ENCODE data around the gene SMYD3. TPM values are rescaled to one million over a fixed set of nuclear protein-coding genes. Genes with fewer than 3 reads are reported as not detected.

Gene SMYD3
- total RNA-seq, 1 experiment from 2014 or later = 25.5 TPM

GRCh38 chr1:246338098-246338497 is 169.0 kb downstream of the SMYD3 start:
- no peak overlapping the region for H3K4me2 ChIP-seq (ENCODE audit: insufficient read depth, insufficient read length, low read length)
- H2BK5ac ChIP-seq (ENCODE audit: insufficient read length, low read length) = no peak overlapping the region
- H3K79me1 ChIP-seq (ENCODE audit: insufficient read depth, low read depth, low read length, poor library complexity, severe bottlenecking) = no peaks in the 10 kb centered on the region
- H3K23ac ChIP-seq (ENCODE audit: insufficient read length, low read depth, low read length) = no peak overlapping the region
- H2BK12ac ChIP-seq (ENCODE audit: insufficient read length, low read depth, low read length) = no peak overlapping the region
- no peak overlapping the region for H2BK120ac ChIP-seq (ENCODE audit: low read depth, low read length, poor library complexity, severe bottlenecking)
- no peaks in the 10 kb centered on the region for H3K27me3 Mint-ChIP-seq (ENCODE audit: low read depth)
- H4K91ac ChIP-seq (ENCODE audit: insufficient read length, low read depth, low read length) = no peak overlapping the region
- no peaks in the 10 kb centered on the region for H3K4me1 ChIP-seq (ENCODE audit: insufficient read depth, low read length)
- WGBS (ENCODE audit: extremely low coverage, insufficient read length, low lambda C conversion rate) = no CpG with 5 or more reads among the region's 4 CpGs
- H3K4me1 Mint-ChIP-seq = 0 out of 4 replicates have a peak, but pooled peaks cover 0 to 4% of the 10 kb centered on the region in 2 experiments
- no peak overlapping the region for H3K27ac ChIP-seq (ENCODE audit: insufficient read length, low read depth, low read length)
- no peaks in the 10 kb centered on the region for H4K20me1 ChIP-seq (ENCODE audit: control insufficient read depth, insufficient read depth, insufficient read length)
- no peak overlapping the region for H2AK5ac ChIP-seq (ENCODE audit: insufficient read length, low read length)
- H3K4ac ChIP-seq (ENCODE audit: low read depth, low read length) = no peak overlapping the region
- no peak overlapping the region for H3K56ac ChIP-seq (ENCODE audit: insufficient read length, low read depth, low read length)
- H3K14ac ChIP-seq (ENCODE audit: insufficient read depth, low read length) = no peak overlapping the region
- H3K18ac ChIP-seq (ENCODE audit: insufficient read length, low read depth, low read length) = no peak overlapping the region
- no peak overlapping the region for H3T11ph ChIP-seq (ENCODE audit: low read length)
- H2AFZ ChIP-seq (ENCODE audit: low read length) = no peak overlapping the region
- no peaks in the 10 kb centered on the region for H3K27me3 ChIP-seq (ENCODE audit: insufficient read depth, low read length)
- H3K9me3 ChIP-seq (ENCODE audit: control insufficient read depth, low read depth, low read length) = no peaks in the 10 kb centered on the region
- no peak overlapping the region for H4K8ac ChIP-seq (replicated peaks; ENCODE audit: insufficient read length, low read depth, low read length)
- H3K4me3 Mint-ChIP-seq = no peak overlapping the region
- no peaks in the 10 kb centered on the region for H3K23me2 ChIP-seq (ENCODE audit: insufficient read length, low read depth, low read length, poor library complexity, severe bottlenecking)
- no peaks in the 10 kb centered on the region for H3K36me3 Mint-ChIP-seq (ENCODE audit: insufficient read depth in 1 of 3, low read depth in 3 of 3)
- no peak overlapping the region for H2BK15ac ChIP-seq (ENCODE audit: low read depth, low read length)
- no peak overlapping the region for H4K5ac ChIP-seq (ENCODE audit: insufficient read length, low read depth, low read length)
- H3K27ac Mint-ChIP-seq = no peak overlapping the region
- H2BK20ac ChIP-seq (ENCODE audit: low read depth, low read length, poor library complexity, severe bottlenecking) = no peak overlapping the region
- DNase-seq = no peak
- no peaks in the 10 kb centered on the region for H3K9me3 Mint-ChIP-seq
- H3K79me2 ChIP-seq (ENCODE audit: insufficient read depth, low read length) = no peaks in the 10 kb centered on the region
- no peak overlapping the region for H3K9ac ChIP-seq (ENCODE audit: extremely low read depth, insufficient read length, low read length)
- no peak for TF ChIP-seq CTCF (conservative IDR thresholded peaks at IDR 0.05)

Data from H9 (cell line).